Body of pancreas (tissue), 4 donors: ENCODE data around the gene MFSD8.
"Not testable (repeated sequence)": the region's sequence is repeated elsewhere in the genome, so short reads cannot be mapped to it uniquely, and the experiment has no call there.

Experiments used
- CTCF ChIP-seq, 7 experiments: fragments of 450-650 bp in 4 of 7; fragments of 200-600 bp in 3 of 7; sonication (generic) in 3 of 7; IDR thresholded peaks; one replicate each; pipeline ENCODE4 v1.5.1; 2016 to 2019; ENCODE audit warnings: antibody characterized with exemption in 7 of 7
- POLR2A ChIP-seq, 3 donors: fragments of 450-650 bp; IDR thresholded peaks; one replicate each; pipeline ENCODE4 v1.6.1; 2016; ENCODE audit warnings: antibody characterized with exemption in 3 of 3, mild to moderate bottlenecking in 2 of 3

DNA sequence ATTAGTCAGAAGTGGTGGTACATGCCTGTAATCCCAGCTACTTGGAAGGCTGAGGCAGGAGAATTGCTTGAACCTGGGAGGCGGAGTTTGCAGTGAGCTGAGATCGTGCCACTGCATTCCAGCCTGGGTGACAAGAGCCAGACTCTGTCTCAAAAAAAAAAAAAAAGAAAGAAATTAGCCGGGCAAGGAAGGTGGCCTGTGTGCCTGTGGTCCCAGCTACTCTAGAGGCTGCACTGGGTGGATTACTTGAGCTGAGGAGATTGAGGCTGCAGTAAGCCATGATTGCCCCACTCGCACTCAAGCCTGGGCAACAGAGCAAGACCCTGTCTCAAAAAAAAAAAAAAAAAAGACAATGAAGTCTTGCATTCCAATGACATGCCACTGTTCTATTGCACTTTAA is 6.0 kb upstream of the MFSD8 start:
- not testable (repeated sequence) for TF ChIP-seq POLR2A, CTCF (IDR thresholded peaks at IDR 0.05)
